WTC11 (cell line): Measurements from ENCODE around the gene TMEM167A.

Experiments
- ATF2 ChIP-seq: sonication (generic); formaldehyde crosslinking; IDR thresholded peaks from 2 replicates; pipeline ENCODE4 v1.8.1; 2022; ENCODE audit warnings: low read depth, missing genetic modification reagents, borderline replicate concordance
- ATF3 ChIP-seq: sonication (generic); formaldehyde crosslinking; conservative IDR thresholded peaks from 2 replicates; pipeline ENCODE4 v1.8.1; 2022; ENCODE audit warnings: mild to moderate bottlenecking, missing genetic modification reagents
- CTCF ChIP-seq: fragments of 200-600 bp; IDR thresholded peaks from 2 replicates; pipeline ENCODE4 v1.8.0; 2022; ENCODE audit warnings: antibody characterized with exemption
- ELF4 ChIP-seq: sonication (generic); formaldehyde crosslinking; IDR thresholded peaks from 2 replicates; pipeline ENCODE4 v1.8.1; 2022; ENCODE audit warnings: low read depth, mild to moderate bottlenecking, moderate library complexity, missing genetic modification reagents
- MAX ChIP-seq: sonication (generic); formaldehyde crosslinking; IDR thresholded peaks from 2 replicates; pipeline ENCODE4 v1.8.0; 2022; ENCODE audit warnings: mild to moderate bottlenecking, missing genetic modification reagents

- TF ChIP-seq ATF2 (CRISPR knock-in tag), result no peak
- no peak for TF ChIP-seq MAX (CRISPR knock-in tag)
- TF ChIP-seq CTCF, result no peak
- TF ChIP-seq ATF3 (CRISPR knock-in tag), result no peak
- TF ChIP-seq ELF4 (CRISPR knock-in tag), result no peak
Measured at GRCh38 chr5:83044926-83045325, 32.3 kb downstream of the TMEM167A start.
